Mesothelial cell of epicardium (in vitro differentiated cells): ENCODE results near the gene CCDC178. TPM values are rescaled to one million over a fixed set of nuclear protein-coding genes. Genes with fewer than 3 reads are reported as not detected.

ENCODE experiments used
- DNase-seq, 2 experiments: peaks; one replicate each; pipeline ENCODE4 v3.0.0; 2021; ENCODE audit warnings: low spot score in 2 of 2; ENCODE audit not compliant: unreplicated experiment in 2 of 2
- H3K27ac Mint-ChIP-seq: 2 replicates; pipeline ENCODE4 v1.8.0; 2021; ENCODE audit warnings: mixed read lengths
- H3K27me3 Mint-ChIP-seq: 2 replicates; pipeline ENCODE4 v1.8.0; 2021; ENCODE audit warnings: low read depth, mixed read lengths
- H3K36me3 Mint-ChIP-seq: 2 replicates; pipeline ENCODE4 v1.8.0; 2021; ENCODE audit warnings: mixed read lengths
- H3K4me1 Mint-ChIP-seq: 2 replicates; pipeline ENCODE4 v1.8.0; 2021; ENCODE audit warnings: mixed read lengths
- H3K4me3 Mint-ChIP-seq: 2 replicates; pipeline ENCODE4 v1.8.0; 2021; ENCODE audit warnings: mild to moderate bottlenecking, moderate library complexity, mixed read lengths
- H3K9me3 Mint-ChIP-seq: 2 replicates; pipeline ENCODE4 v1.8.0; 2021; ENCODE audit warnings: mixed read lengths
- CTCF ChIP-seq: fragments of 200-600 bp; sonication (generic); IDR thresholded peaks from one replicate; pipeline ENCODE4 v1.5.0; 2021; ENCODE audit warnings: antibody characterized with exemption; ENCODE audit not compliant: unreplicated experiment
- total RNA-seq: library from RNA; stranded (reverse); gene quantifications from 3 replicates; pipeline ENCODE4 v1.2.1, GENCODE V29; 2021

CCDC178 gene
- total RNA-seq, 1 donor from 2014 or later, result 3.1 TPM

GRCh38 chr18:32910694-32911296, 529.7 kb downstream of the CCDC178 start:
- Mint-ChIP-seq H3K36me3 (no peaks in the 10 kb centered on the region), H3K4me3 (no peak overlapping the region), H3K9me3 (no peaks in the 10 kb centered on the region), H3K27ac (no peak overlapping the region), H3K27me3 (peaks cover 24% of the 10 kb centered on the region), H3K4me1 (no peaks in the 10 kb centered on the region)
- DNase-seq, result no peak
- no peak for TF ChIP-seq CTCF

GRCh38 chr18:32909798-32910561, 530.5 kb downstream of the CCDC178 start:
- no peak for DNase-seq
- Mint-ChIP-seq H3K27ac (no peak overlapping the region), H3K9me3 (no peaks in the 10 kb centered on the region), H3K27me3 (peaks cover 23% of the 10 kb centered on the region), H3K4me3 (no peak overlapping the region), H3K36me3 (no peaks in the 10 kb centered on the region), H3K4me1 (no peaks in the 10 kb centered on the region)
- TF ChIP-seq CTCF, result no peak

- Mint-ChIP-seq H3K4me3 (no peak overlapping the region), H3K27ac (no peak overlapping the region), H3K4me1 (no peaks in the 10 kb centered on the region), H3K27me3 (peaks cover 18% of the 10 kb centered on the region), H3K9me3 (no peaks in the 10 kb centered on the region), H3K36me3 (no peaks in the 10 kb centered on the region)
- no peak for DNase-seq
- TF ChIP-seq CTCF, result no peak
Measured at GRCh38 chr18:32908424-32908805, 532.1 kb downstream of the CCDC178 start.

- H3K36me3 Mint-ChIP-seq, result no peaks in the 10 kb centered on the region
- no peaks in the 10 kb centered on the region for H3K9me3 Mint-ChIP-seq
- no peak for DNase-seq
- H3K4me3 Mint-ChIP-seq, result no peak overlapping the region
- peaks cover 17% of the 10 kb centered on the region for H3K27me3 Mint-ChIP-seq
- no peaks in the 10 kb centered on the region for H3K4me1 Mint-ChIP-seq
- no peak for TF ChIP-seq CTCF
- no peak overlapping the region for H3K27ac Mint-ChIP-seq
Measured at GRCh38 chr18:32907648-32908423, 532.7 kb downstream of the CCDC178 start.

- DNase-seq, result no peak
- Mint-ChIP-seq H3K9me3 (no peaks in the 10 kb centered on the region), H3K4me1 (no peaks in the 10 kb centered on the region), H3K4me3 (no peak overlapping the region), H3K27ac (no peak overlapping the region), H3K27me3 (peaks cover 18% of the 10 kb centered on the region), H3K36me3 (no peaks in the 10 kb centered on the region)
- TF ChIP-seq CTCF, result no peak
Measured at GRCh38 chr18:32907311-32907585, 533.3 kb downstream of the CCDC178 start.
